ENCODE data around the gene CEP70. TPM values are rescaled to one million over a fixed set of nuclear protein-coding genes. Genes with fewer than 3 reads are reported as not detected.

The CEP70 gene
- polyA plus RNA-seq, 1 donor = 19.4 TPM

DNA sequence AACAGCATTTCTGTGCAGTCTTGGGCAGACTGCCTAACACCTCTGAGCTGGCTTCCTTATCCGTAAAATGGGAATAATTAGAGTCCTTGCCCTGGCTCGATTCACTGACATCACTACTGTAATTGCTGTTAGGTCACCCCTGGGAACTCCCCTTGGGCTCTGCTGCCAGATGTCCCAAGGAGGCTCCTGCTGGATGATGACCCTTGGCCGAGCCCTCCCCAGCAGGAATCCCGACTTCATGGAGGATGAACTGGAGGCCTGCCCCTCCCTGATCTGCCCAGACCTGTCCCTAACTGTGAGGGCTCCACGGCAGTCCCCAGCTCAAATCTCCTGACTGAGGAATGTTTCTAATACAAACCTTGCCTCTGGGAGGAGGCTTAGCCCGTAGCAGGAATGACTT lies 141.6 kb downstream of the CEP70 start:
- no peak for DNase-seq (ENCODE audit: low read depth)

GRCh38 chr3:138451595-138452162 lies 142.4 kb downstream of the CEP70 start:
- DNase-seq (ENCODE audit: low read depth) = no peak

DNA sequence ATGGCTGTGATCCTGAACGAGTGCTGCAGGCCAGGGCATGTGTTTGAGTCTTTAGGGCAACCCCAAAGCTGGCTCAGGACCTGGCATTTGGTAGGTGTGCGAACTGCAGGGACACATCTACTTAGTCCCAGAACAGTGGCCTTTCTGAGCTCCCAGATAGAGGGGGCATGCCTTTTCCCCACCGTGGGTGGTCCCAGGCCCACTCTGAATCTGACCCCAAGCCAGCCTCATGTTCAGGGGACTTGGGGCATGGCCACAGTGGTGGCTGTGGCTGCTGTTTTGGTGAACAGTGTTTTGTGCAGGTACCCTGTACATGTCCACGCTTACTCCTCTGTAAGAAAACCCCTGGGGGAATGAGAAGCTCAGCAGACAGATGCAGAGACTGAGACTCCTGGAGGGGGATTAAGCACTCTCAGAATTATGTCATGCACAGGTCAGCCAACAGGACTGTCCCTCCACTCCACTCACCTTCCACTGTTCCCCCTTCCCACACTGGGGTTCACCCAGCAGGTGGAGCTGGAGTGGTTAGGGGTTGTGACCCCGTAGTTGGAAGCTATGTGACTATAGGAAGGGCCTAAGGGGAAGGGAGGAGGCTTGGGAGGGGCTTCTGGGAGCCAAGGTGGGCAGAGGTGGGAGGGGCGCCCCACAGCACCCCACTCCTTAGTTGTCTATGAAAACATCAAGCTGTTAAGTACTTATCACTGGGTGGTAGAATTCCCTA lies 143.2 kb downstream of the CEP70 start:
- DNase-seq (ENCODE audit: low read depth) = no peak

GRCh38 chr3:138450181-138450580 lies 143.9 kb downstream of the CEP70 start:
- no peak for DNase-seq (ENCODE audit: low read depth)

DNA sequence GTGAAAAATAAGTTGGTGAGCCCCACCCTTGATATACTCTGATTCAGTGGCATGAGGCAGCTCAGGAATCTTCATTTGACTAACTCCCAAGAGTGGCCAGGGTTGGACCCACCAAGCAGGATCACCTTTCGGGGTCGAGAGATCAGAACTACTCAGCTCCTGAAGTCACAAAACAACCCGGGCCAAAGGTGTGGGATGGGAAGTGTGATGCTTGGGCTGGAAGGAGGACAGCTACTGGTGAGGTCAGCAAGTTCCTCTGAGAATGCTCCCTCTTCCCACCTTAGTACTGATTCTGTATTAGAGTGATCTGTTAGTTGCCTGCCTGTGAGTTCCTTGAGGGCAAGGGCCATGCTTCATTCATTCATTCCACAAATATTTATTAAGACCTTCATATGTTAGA lies 144.6 kb downstream of the CEP70 start:
- DNase-seq (ENCODE audit: low read depth) = no peak

DNA sequence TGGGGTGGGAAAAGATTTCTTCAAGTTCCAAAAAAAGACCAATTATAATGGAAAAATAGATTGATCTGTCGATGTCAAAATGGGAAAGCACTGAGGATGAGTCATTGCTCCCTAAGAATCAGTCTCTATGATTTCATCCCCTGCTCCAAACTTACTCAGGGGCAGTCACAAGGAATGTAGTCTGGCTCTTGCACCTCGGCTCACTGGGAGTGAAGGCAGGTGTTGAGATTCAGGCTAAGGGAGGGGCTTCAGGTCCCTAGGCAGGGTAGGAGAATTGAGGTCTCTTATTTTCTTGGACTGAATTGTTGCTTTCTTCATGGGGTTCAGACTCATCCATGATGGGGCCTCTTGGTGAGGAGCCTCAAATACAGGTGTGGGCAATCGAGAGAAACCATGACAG lies 145.4 kb downstream of the CEP70 start:
- no peak for DNase-seq (ENCODE audit: low read depth)

GRCh38 chr3:138445654-138446053 lies 148.4 kb downstream of the CEP70 start:
- no peak for DNase-seq (ENCODE audit: low read depth)

DNA sequence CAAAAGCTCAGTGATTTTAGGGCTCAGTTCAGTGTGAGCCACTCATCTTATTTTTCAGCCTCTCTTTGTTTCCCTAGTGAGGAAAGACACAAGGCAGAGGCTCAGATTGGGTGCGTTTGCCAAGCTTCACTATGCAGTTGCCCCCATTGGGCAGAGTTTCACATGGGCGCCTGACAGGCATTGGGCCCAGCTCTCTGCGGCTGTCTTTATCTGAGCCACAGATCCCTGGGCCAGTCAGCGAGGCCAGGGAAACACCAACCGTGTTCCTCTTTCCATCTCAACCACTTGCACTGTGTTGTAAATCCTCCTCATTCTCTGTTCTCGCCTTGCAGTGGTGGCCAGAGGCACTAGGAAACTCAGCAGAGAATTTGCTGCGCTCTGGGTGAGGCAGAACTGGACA lies 148.8 kb downstream of the CEP70 start:
- no peak for DNase-seq (ENCODE audit: low read depth)

Other genes starting within 250 kb of the CEP70 start
- gene MRAS, start 245.7 kb downstream of the CEP70 start, polyA plus RNA-seq (ENCODE audit: insufficient read length) = 69.6 TPM
- 20.7 TPM for gene ESYT3, start 159.6 kb downstream of the CEP70 start, polyA plus RNA-seq (ENCODE audit: insufficient read length)
- 10.5 TPM for gene FAIM, start 14.5 kb upstream of the CEP70 start, polyA plus RNA-seq (ENCODE audit: insufficient read length)
- gene PIK3CB, start 240.7 kb upstream of the CEP70 start, polyA plus RNA-seq (ENCODE audit: insufficient read length) = 8.5 TPM

Measured in forelimb muscle (tissue), 1 donor.